ENCODE results near the gene GIMAP7. TPM values are rescaled to one million over a fixed set of nuclear protein-coding genes. Genes with fewer than 3 reads are reported as not detected.
"Not testable (repeated sequence)": the region's sequence is repeated elsewhere in the genome, so short reads cannot be mapped to it uniquely, and the experiment has no call there.

Gene GIMAP7
- total RNA-seq, 2 donors from 2014 or later = 3.6 to 5.7 TPM

DNA sequence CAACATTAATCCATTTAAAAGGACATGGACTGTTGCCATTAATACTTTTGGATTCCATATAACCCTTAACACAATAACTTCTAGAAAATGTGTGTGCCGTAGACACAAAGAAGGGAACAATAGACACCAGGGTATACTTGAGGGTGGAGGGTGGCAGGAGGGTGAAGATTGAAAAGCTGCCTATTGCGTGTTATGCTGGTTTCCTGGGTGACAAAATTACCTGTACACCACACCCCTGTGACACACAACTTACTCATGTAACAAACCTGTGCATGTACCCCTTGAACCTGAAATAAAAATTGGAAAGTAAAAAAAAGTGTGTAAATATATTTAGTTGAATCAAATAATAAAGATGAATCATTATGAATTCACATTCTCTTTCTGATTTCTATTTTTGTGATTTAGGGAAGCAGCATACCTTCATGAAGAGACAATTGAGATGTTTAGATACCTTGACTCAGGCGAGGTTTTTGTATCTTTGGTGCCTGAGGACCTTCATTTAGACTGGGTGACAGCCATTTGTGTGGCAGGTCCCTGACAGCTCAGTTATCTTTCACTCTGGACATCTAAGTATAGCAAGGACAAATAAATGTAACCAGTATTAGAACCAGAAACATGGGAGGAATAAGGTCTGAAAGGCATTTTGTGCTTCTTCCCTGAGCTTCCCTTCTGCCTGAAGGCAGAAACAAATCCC, 35.5 kb upstream of the GIMAP7 start:
- Histone ChIP-seq H3K27ac (no peak overlapping the region), H3K36me3 (replicated peaks in 1 of 2; ENCODE audit: insufficient read depth in 1 of 2, low read depth in 2 of 2) (no peaks in the 10 kb centered on the region), H3K4me1 (no peaks in the 10 kb centered on the region), H3K9me3 (no peaks in the 10 kb centered on the region), H3K4me3 (no peak overlapping the region), H3K27me3 (no peaks in the 10 kb centered on the region)
- intact Hi-C loops (cut with DNase I) = no loop called here
- DNase-seq (no peak), ATAC-seq (no peak)
- TF ChIP-seq POLR2A (IDR thresholded peaks at IDR 0.05) = no peak
- TF ChIP-seq, protein P1, sequence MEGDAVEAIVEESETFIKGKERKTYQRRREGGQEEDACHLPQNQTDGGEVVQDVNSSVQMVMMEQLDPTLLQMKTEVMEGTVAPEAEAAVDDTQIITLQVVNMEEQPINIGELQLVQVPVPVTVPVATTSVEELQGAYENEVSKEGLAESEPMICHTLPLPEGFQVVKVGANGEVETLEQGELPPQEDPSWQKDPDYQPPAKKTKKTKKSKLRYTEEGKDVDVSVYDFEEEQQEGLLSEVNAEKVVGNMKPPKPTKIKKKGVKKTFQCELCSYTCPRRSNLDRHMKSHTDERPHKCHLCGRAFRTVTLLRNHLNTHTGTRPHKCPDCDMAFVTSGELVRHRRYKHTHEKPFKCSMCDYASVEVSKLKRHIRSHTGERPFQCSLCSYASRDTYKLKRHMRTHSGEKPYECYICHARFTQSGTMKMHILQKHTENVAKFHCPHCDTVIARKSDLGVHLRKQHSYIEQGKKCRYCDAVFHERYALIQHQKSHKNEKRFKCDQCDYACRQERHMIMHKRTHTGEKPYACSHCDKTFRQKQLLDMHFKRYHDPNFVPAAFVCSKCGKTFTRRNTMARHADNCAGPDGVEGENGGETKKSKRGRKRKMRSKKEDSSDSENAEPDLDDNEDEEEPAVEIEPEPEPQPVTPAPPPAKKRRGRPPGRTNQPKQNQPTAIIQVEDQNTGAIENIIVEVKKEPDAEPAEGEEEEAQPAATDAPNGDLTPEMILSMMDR (IDR thresholded peaks at IDR 0.05) = no peak
- WGBS, 2 donors = 54 to 62% methylated on average over 3 of the region's 3 CpGs

GRCh38 chr7:150481186-150481920, 33.3 kb upstream of the GIMAP7 start:
- DNase-seq (peak in 1 of 4 donors; percentile 25), ATAC-seq (no peak)
- H3K27ac ChIP-seq = peak overlapping the region in 2 of 4 donors; percentile 17 to 29
- intact Hi-C loops (cut with DNase I) = no loop called here
- H3K9me3 ChIP-seq = no peaks in the 10 kb centered on the region
- H3K4me1 ChIP-seq = no peaks in the 10 kb centered on the region
- H3K27me3 ChIP-seq = no peaks in the 10 kb centered on the region
- no peaks in the 10 kb centered on the region for H3K36me3 ChIP-seq (replicated peaks in 1 of 2; ENCODE audit: insufficient read depth in 1 of 2, low read depth in 2 of 2)
- TF ChIP-seq POLR2A (IDR thresholded peaks at IDR 0.05) = no peak
- WGBS, 2 donors = 58 to 75% methylated on average over 9 of the region's 9 CpGs
- no peak overlapping the region for H3K4me3 ChIP-seq

GRCh38 chr7:150481922-150482321, 32.8 kb upstream of the GIMAP7 start:
- no peaks in the 10 kb centered on the region for H3K4me1 ChIP-seq
- ATAC-seq (no peak), DNase-seq (no peak)
- H3K4me3 ChIP-seq = no peak overlapping the region
- TF ChIP-seq POLR2A (IDR thresholded peaks at IDR 0.05) = no peak
- TF ChIP-seq, protein P1 (IDR thresholded peaks at IDR 0.05) = no peak
- H3K36me3 ChIP-seq (replicated peaks in 1 of 2; ENCODE audit: insufficient read depth in 1 of 2, low read depth in 2 of 2) = no peaks in the 10 kb centered on the region
- intact Hi-C loops (cut with DNase I) = no loop called here
- WGBS, 2 donors = 64 to 75% methylated on average over 4 of the region's 4 CpGs
- no peaks in the 10 kb centered on the region for H3K9me3 ChIP-seq
- peak overlapping the region in 1 of 4 donors; percentile 29 for H3K27ac ChIP-seq
- H3K27me3 ChIP-seq = no peaks in the 10 kb centered on the region

DNA sequence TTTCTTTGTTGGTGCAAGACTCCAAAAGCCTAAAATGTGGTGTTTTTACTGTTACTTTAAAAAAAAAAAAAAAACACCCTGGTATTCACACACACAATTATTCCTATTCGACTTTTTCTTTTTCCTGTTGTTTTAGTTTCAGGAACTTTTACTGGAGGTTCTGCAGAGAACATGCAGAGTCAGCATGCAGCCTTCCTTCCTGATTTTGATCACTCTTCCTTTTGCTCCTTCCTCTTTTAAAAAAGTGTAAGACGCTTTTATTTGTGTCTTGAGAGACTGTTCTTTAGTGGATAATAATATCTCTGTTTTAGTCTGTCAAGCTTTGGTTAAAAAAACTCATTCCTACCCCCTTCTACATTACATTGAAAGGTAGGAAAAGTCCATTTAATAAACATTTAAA, 31.2 kb upstream of the GIMAP7 start:
- DNase-seq = peak in 1 of 4 donors; percentile 40
- H3K4me1 ChIP-seq; H3K9me3 ChIP-seq; H3K27me3 ChIP-seq; ATAC-seq; H3K36me3 ChIP-seq (replicated peaks in 1 of 2; ENCODE audit: insufficient read depth in 1 of 2, low read depth in 2 of 2); intact Hi-C loops (cut with DNase I); H3K4me3 ChIP-seq: not testable (repeated sequence)
- peak overlapping the region in 1 of 4 donors; percentile 34 for H3K27ac ChIP-seq
- WGBS, 2 donors = 35 to 43% methylated on average over 2 of the region's 2 CpGs

- WGBS, 2 donors = 42 to 58% methylated on average over 3 of the region's 3 CpGs
- H3K4me1 ChIP-seq; H3K36me3 ChIP-seq (replicated peaks in 1 of 2; ENCODE audit: insufficient read depth in 1 of 2, low read depth in 2 of 2); intact Hi-C loops (cut with DNase I); DNase-seq; H3K9me3 ChIP-seq; H3K27me3 ChIP-seq; ATAC-seq; H3K4me3 ChIP-seq: not testable (repeated sequence)
- H3K27ac ChIP-seq = peak overlapping the region in 1 of 4 donors; percentile 34
These were observed 30.6 kb upstream of the GIMAP7 start for GRCh38 chr7:150484071-150484470.

DNA sequence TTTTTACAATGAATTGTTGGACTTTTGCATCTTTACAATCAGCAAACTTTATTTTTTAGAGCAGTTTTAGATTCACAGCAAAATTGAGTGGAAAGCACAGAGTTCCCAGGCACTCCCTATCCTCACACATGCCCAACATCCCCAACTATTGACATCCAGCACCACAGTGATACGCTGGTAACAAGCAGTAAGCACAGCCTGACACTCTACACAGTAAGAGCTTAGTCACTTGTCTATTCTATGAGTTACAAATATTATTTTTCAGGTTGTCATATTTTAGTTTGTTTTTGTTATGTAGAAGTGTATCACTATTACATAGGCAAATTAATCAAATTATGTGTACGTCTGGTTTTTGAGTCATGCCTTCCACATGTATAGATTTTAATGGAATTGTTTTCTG, 27.0 kb upstream of the GIMAP7 start:
- intact Hi-C loops (cut with DNase I) = no loop called here
- TF ChIP-seq, protein P1 (IDR thresholded peaks at IDR 0.05) = no peak
- TF ChIP-seq POLR2A (IDR thresholded peaks at IDR 0.05) = no peak
- Histone ChIP-seq H3K27me3 (no peaks in the 10 kb centered on the region), H3K9me3 (no peaks in the 10 kb centered on the region), H3K4me1 (no peaks in the 10 kb centered on the region), H3K27ac (no peak overlapping the region), H3K4me3 (no peak overlapping the region), H3K36me3 (replicated peaks in 1 of 2; ENCODE audit: insufficient read depth in 1 of 2, low read depth in 2 of 2) (no peaks in the 10 kb centered on the region)
- ATAC-seq (no peak), DNase-seq (no peak)
- WGBS, 2 donors = 66 to 67% methylated on average over 2 of the region's 2 CpGs

Data from body of pancreas (tissue), 4 donors.